VCaP (cell line): ENCODE measurements around the gene C2CD4B.

Experiments
- H3K27ac ChIP-seq: fragments of 450-650 bp; 2 replicates; pipeline ENCODE4 v1.5.1; 2017
- CTCF ChIP-seq: fragments of 450-650 bp; conservative IDR thresholded peaks from 2 replicates; pipeline ENCODE4 v1.5.1; 2017; ENCODE audit warnings: mild to moderate bottlenecking, moderate library complexity

The C2CD4B gene

GRCh38 chr15:62118520-62119226, 46.4 kb downstream of the C2CD4B start:
- no peak for TF ChIP-seq CTCF
- H3K27ac ChIP-seq, result no peak overlapping the region

- H3K27ac ChIP-seq, result no peak overlapping the region
- no peak for TF ChIP-seq CTCF
These were observed 49.2 kb downstream of the C2CD4B start for GRCh38 chr15:62115847-62116246.
